ENCODE data around the gene MAS1L. TPM values are rescaled to one million over a fixed set of nuclear protein-coding genes. Genes with fewer than 3 reads are reported as not detected.

Gene MAS1L
- polyA plus RNA-seq, 1 donor from 2014 or later = not detected

DNA sequence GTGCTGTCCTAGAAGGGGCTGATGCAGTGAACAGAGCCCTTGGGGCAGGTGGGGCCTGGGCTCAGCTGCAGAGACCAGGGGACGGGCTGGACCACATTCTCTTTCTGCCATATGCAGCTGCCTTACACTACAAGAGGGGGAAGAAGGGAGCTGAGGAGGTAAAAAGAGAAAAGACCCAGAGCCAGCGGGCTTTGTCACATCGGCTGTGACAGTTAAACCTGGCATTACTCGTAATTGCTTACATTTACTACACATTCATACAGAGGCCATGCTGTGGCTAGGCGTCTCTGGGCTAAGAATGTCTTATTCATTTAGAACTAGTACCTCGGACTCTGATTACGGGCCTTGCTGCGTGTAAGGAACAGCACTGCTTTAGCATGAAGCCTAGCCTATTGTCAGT lies 12.8 kb upstream of the MAS1L start:
- Histone ChIP-seq H3K79me2 (replicated peaks; ENCODE audit: insufficient read depth, low read length) (no peaks in the 10 kb centered on the region), H4K20me1 (ENCODE audit: insufficient read depth) (no peaks in the 10 kb centered on the region), H3K4me2 (ENCODE audit: low read length) (no peak overlapping the region), H3K9ac (ENCODE audit: low read length) (no peak overlapping the region), H3K27me3 (ENCODE audit: insufficient read depth, low read depth, low read length) (no peaks in the 10 kb centered on the region), H3K36me3 (ENCODE audit: insufficient read depth, low read length) (no peaks in the 10 kb centered on the region), H3K9me3 (ENCODE audit: low read length) (no peaks in the 10 kb centered on the region), H2AFZ (ENCODE audit: low read depth, low read length) (no peak overlapping the region), H3K27ac (ENCODE audit: low read length) (no peak overlapping the region), H3K9me2 (ENCODE audit: insufficient read depth, low read length) (no peaks in the 10 kb centered on the region), H3F3A (ENCODE audit: insufficient read depth, low read length, poor library complexity, severe bottlenecking) (no peaks in the 10 kb centered on the region), H3K4me3 (ENCODE audit: low read length) (no peak overlapping the region)
- TF ChIP-seq TAF1 (IDR thresholded peaks at IDR 0.05; ENCODE audit: low read depth) (no peak), RAD21 (conservative IDR thresholded peaks at IDR 0.05) (no peak), EZH2 (IDR thresholded peaks at IDR 0.05; ENCODE audit: borderline replicate concordance, insufficient read depth, low read length, poor library complexity, severe bottlenecking) (no peak), POLR2AphosphoS5 (IDR thresholded peaks at IDR 0.05) (peak; percentile 73)
- TF ChIP-seq, protein P1, sequence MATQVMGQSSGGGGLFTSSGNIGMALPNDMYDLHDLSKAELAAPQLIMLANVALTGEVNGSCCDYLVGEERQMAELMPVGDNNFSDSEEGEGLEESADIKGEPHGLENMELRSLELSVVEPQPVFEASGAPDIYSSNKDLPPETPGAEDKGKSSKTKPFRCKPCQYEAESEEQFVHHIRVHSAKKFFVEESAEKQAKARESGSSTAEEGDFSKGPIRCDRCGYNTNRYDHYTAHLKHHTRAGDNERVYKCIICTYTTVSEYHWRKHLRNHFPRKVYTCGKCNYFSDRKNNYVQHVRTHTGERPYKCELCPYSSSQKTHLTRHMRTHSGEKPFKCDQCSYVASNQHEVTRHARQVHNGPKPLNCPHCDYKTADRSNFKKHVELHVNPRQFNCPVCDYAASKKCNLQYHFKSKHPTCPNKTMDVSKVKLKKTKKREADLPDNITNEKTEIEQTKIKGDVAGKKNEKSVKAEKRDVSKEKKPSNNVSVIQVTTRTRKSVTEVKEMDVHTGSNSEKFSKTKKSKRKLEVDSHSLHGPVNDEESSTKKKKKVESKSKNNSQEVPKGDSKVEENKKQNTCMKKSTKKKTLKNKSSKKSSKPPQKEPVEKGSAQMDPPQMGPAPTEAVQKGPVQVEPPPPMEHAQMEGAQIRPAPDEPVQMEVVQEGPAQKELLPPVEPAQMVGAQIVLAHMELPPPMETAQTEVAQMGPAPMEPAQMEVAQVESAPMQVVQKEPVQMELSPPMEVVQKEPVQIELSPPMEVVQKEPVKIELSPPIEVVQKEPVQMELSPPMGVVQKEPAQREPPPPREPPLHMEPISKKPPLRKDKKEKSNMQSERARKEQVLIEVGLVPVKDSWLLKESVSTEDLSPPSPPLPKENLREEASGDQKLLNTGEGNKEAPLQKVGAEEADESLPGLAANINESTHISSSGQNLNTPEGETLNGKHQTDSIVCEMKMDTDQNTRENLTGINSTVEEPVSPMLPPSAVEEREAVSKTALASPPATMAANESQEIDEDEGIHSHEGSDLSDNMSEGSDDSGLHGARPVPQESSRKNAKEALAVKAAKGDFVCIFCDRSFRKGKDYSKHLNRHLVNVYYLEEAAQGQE (IDR thresholded peaks at IDR 0.05; ENCODE audit: borderline replicate concordance) = no peak

DNA sequence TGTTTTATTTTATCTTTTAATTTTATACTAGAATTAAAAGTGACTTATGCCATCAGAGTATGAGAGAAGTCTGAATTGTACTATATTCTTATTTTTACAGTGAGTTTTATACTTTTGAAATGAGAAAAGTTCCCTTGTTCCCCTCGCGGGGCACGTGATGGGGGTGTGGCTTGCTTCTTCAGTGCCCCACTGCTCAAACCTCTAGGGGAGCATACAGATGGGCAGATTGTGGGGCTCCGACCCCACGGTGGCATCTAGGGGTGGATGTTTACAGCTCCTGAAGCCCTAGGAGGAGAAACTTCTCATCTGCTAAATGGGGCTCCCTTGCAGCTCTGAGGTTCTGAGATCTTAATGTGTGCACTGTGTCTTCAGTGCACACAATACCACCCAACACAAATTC lies 11.9 kb upstream of the MAS1L start:
- Histone ChIP-seq H3K9me2 (ENCODE audit: insufficient read depth, low read length) (no peaks in the 10 kb centered on the region), H2AFZ (ENCODE audit: low read depth, low read length) (no peak overlapping the region), H3K9me3 (ENCODE audit: low read length) (no peaks in the 10 kb centered on the region), H3K9ac (ENCODE audit: low read length) (no peak overlapping the region), H3K27ac (ENCODE audit: low read length) (no peak overlapping the region), H4K20me1 (ENCODE audit: insufficient read depth) (no peaks in the 10 kb centered on the region), H3K4me2 (ENCODE audit: low read length) (no peak overlapping the region), H3K27me3 (ENCODE audit: insufficient read depth, low read depth, low read length) (no peaks in the 10 kb centered on the region), H3K79me2 (replicated peaks; ENCODE audit: insufficient read depth, low read length) (no peaks in the 10 kb centered on the region), H3K36me3 (ENCODE audit: insufficient read depth, low read length) (no peaks in the 10 kb centered on the region), H3F3A (ENCODE audit: insufficient read depth, low read length, poor library complexity, severe bottlenecking) (no peaks in the 10 kb centered on the region), H3K4me3 (ENCODE audit: low read length) (no peak overlapping the region)
- TF ChIP-seq, protein P1 (IDR thresholded peaks at IDR 0.05; ENCODE audit: borderline replicate concordance) = no peak
- TF ChIP-seq RAD21 (conservative IDR thresholded peaks at IDR 0.05) = no peak
- TF ChIP-seq SMC3 (conservative IDR thresholded peaks at IDR 0.05; ENCODE audit: poor library complexity) = no peak
- no peak for TF ChIP-seq TAF1 (IDR thresholded peaks at IDR 0.05; ENCODE audit: low read depth)
- TF ChIP-seq, protein P2, sequence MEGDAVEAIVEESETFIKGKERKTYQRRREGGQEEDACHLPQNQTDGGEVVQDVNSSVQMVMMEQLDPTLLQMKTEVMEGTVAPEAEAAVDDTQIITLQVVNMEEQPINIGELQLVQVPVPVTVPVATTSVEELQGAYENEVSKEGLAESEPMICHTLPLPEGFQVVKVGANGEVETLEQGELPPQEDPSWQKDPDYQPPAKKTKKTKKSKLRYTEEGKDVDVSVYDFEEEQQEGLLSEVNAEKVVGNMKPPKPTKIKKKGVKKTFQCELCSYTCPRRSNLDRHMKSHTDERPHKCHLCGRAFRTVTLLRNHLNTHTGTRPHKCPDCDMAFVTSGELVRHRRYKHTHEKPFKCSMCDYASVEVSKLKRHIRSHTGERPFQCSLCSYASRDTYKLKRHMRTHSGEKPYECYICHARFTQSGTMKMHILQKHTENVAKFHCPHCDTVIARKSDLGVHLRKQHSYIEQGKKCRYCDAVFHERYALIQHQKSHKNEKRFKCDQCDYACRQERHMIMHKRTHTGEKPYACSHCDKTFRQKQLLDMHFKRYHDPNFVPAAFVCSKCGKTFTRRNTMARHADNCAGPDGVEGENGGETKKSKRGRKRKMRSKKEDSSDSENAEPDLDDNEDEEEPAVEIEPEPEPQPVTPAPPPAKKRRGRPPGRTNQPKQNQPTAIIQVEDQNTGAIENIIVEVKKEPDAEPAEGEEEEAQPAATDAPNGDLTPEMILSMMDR (IDR thresholded peaks at IDR 0.05; ENCODE audit: poor library complexity, severe bottlenecking) = no peak
- no peak for TF ChIP-seq MXI1 (conservative IDR thresholded peaks at IDR 0.05; ENCODE audit: poor library complexity, severe bottlenecking)
- no peak for TF ChIP-seq EP300 (conservative IDR thresholded peaks at IDR 0.05; ENCODE audit: poor library complexity, severe bottlenecking)
- TF ChIP-seq EZH2 (IDR thresholded peaks at IDR 0.05; ENCODE audit: borderline replicate concordance, insufficient read depth, low read length, poor library complexity, severe bottlenecking) = no peak
- TF ChIP-seq POLR2AphosphoS5 (IDR thresholded peaks at IDR 0.05) = no peak

Measured in neural cell (in vitro differentiated cells).